Stimulated activated CD8-positive, alpha-beta memory T cell treated with anti-CD3 and anti-CD28 coated beads, Interleukin-2, amount 100 ng/mL, for 1 hour (primary cell): ENCODE results near the gene B4GALNT4.
"Not testable (repeated sequence)": the region's sequence is repeated elsewhere in the genome, so short reads cannot be mapped to it uniquely, and the experiment has no call there.

Source experiments
- DNase-seq, 2 donors: peaks; one replicate each; pipeline ENCODE4 v3.0.0-alpha.2; 2020; ENCODE audit warnings: low read depth in 2 of 2

The B4GALNT4 gene

DNA sequence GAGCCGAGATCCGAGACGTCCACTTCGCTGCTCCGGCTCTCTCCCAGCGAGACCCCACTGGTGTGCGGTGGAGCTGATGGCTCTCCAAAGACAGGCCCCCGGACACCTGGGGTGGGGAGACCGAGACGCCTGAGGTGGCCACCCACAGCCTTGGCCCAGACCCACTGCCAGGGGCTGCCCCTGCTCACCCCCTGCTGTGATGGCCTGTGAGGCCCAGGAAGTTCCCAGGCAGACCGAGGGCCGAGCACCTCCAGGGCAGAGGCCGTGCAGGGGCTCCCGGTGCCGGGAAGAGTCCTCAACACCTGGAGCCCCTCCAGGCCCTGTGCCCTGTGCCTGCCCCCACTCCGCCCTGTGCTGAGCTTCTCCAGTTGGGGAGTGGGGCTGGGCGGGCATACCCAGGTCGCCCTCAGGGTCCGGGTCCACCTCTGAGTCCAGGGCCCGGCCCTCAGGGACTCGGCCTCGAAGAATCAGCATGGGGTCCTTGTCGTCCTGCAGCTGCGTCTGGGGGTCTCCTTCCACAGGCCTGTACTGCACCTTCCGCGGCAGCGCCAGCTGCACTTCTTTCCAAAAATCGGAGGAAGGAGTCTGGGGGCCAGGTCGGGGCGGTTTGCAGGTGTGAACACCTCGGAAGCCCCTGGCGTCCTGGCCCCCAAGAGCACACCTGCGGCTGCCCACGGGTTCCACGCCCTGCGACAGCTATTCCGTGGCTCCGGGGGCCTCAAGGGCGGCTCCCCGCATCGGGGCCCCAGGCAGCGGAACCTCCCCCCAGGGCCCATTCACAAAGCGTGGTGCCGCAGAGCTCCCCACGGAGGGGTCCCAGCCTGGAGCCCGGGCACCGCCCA lies 36.9 kb downstream of the B4GALNT4 start:
- no peak for DNase-seq

- DNase-seq = peak; percentile 85 to 86
Measured at GRCh38 chr11:406796-407650, 37.7 kb downstream of the B4GALNT4 start.

DNA sequence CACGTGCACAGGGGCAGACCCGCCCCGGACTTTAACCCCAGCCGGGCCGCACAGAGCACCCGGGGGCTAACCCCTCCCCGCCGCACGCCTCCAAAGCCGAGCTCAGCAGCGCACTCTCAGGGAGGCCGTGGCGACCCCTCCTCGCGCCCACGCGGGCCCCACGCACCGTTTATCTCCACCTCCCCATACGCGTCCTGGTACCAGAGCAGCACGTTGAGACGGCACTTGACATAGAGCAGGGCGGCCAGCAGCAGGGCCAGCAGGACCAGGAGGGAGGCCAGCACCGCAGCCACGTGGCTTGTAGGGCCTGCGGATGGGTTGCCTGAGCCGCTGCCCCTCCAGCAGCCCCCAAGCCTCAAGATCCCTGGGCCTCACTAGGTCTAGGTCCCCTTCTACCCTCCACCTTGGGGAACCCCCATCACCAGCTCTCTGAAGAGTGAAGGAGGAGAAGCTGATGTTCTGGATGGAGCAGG lies 38.4 kb downstream of the B4GALNT4 start:
- no peak for DNase-seq

DNA sequence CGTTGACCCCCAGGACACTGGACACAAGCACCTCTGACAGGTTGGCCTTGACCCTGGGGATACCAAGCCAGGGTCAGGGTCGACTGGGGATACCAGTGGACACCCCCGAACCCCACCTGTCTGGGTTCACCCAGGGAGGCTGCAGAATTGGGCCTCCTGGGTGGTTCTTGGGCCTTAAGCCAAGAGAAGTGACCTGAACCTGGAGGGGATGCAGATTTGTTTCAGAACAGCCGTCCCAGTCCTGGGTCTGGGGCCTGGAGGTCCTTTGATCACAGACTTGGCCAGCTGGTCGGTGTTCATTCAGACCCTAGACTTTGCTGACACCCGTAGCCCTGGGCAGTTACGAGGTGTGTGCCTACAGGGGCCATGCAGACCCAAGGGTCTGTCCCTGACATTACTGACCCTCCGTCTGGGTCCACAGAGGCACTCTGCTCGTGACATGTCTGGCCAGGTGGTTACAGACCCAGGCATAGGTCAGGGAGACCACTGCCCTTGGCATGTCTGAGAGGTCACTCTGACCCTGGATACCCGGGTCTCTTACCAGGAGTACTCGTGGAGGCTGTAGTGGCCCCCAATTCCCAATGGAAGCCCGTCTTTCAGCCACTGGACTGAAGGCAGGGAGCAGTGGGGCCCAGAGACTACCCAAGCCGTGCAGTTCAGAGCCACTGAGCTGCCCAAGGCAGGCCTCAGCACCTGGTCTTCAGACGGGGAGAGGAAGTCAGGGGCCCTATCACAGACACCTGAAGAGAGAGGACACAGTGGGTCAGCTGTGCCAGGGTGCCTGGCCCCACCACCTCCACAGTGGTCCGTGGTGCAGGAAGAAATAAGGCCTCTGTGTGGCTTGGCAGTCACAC lies 39.1 kb downstream of the B4GALNT4 start:
- no peak for DNase-seq

DNA sequence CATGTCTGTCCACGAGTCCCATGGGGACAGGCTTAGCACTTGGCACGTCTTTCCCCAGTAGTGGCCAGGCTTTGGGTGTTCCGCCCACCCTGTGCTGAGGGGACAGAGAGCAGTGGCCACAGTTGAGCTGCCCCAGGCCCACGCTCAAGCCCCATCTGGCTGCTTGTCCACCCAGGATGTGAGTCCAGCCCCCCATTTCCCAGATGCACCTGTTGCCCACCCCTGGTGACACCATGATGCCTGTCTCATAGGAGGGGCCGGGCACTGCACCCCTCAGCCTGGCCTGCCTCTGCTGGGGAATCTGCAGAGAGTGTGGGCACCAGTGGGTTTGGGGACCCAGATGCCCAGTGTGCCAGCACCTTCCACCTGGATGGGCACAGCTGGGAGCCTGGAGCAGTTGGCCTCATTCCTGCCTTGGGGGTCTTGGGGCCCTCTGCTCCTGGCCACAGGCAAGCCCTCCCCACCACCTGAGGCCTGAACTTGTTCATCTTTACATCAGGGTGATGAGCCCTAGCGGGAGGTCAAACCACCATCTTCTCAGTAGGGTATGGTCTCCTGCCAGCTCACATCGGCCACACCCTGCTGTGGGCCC lies 39.8 kb downstream of the B4GALNT4 start:
- no peak for DNase-seq

DNA sequence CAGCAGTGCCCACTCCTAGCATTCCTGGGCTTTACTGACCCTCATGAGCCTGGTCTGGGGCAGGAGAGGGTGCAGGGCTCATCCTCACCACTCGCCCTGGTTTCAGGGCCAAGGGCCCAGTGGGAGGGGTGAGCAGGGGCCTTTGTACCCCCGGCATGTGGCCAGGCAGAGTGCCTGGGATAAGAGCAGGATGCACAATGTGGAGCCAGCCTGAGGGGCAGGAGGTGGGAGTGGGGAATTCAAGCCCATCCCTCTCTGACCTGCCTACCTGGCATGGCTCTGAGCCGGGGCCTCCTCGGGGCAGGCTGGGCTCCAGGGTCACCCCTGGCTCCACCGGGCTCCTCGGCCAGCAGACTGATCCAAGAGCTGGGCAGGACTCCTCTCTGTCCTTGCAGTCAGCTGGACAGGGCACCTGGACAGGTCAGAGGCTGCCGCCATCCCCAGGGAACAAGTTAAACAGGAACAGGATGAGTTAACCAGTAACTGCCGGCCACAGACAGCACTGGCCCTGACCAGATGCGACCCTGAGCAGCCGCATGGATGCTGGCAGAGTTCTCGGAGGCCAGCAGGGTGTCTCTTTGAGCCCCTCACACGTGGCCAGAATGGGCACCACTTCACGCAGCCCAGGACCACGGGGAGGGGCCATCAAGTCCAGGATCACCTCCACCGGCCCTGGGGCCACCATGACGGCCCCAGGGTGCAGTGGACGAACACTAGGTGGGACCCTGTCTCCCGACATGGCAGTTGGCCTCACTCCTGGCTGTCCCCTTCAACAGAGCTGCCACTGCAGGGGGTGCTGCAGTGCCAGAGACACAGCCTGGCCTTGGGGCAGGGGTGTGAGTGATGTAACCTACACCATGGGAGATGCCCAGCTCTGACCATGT lies 40.5 kb downstream of the B4GALNT4 start:
- DNase-seq = no peak

GRCh38 chr11:410711-411110 lies 41.4 kb downstream of the B4GALNT4 start:
- not testable (repeated sequence) for DNase-seq

DNA sequence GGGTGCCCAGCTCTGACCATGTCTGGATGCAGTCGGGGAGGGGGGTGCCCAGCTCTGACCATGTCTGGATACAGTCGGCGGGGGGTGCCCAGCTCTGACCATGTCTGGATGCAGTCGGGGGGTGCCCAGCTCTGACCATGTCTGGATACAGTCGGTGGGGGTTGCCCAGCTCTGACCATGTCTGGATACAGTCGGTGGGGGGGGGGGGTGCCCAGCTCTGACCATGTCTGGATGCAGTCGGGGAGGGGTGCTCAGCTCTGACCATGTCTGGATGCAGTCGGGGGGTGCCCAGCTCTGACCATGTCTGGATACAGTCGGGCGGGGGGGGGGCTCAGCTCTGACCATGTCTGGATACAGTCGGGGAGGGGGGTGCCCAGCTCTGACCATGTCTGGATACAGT lies 42.2 kb downstream of the B4GALNT4 start:
- DNase-seq = not testable (repeated sequence)

DNA sequence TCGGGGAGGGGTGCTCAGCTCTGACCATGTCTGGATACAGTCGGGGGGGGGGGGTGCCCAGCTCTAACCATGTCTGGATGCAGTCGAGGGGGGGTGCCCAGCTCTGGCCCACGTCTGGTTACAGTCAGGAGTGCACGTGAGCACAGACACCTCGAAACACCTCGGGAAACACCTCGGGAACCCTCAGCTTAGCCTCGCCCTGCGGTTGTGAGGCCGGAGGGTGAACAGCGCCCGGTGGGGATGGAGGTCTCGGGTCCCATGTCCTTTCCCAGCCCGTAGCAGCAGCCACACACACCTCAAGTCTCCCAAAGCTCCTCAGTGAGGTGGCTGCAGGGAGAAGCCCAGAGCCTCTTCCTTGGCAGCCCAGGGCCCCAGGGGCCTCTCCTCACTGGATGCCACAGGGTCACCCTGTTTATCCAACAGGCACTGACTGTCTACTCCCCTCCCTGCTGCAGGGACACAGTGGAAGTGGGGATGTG lies 43.4 kb downstream of the B4GALNT4 start:
- no peak for DNase-seq

- DNase-seq = no peak
Measured at GRCh38 chr11:413120-414081, 44.1 kb downstream of the B4GALNT4 start.

- no peak for DNase-seq
Measured at GRCh38 chr11:414318-414857, 45.1 kb downstream of the B4GALNT4 start.

DNA sequence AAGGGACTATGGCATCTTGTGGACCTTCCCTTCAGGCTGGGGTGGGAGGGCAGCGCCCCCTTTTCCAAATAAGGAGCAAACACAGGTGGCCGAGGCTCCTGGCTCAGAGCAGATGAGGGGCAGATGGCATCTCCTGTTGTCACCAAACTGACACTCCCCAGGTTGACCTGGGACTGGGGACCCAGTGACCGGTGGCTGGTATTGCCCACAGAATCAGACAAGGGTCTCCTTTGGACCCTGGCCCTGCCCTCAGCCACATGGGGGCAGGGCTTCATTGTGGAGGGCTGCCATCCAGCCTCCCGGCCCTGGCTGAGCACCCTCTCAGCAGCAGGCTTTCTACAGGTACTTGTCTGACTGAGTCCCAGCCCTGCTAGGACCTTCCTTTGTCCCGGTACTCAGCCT lies 46.3 kb downstream of the B4GALNT4 start:
- no peak for DNase-seq

DNA sequence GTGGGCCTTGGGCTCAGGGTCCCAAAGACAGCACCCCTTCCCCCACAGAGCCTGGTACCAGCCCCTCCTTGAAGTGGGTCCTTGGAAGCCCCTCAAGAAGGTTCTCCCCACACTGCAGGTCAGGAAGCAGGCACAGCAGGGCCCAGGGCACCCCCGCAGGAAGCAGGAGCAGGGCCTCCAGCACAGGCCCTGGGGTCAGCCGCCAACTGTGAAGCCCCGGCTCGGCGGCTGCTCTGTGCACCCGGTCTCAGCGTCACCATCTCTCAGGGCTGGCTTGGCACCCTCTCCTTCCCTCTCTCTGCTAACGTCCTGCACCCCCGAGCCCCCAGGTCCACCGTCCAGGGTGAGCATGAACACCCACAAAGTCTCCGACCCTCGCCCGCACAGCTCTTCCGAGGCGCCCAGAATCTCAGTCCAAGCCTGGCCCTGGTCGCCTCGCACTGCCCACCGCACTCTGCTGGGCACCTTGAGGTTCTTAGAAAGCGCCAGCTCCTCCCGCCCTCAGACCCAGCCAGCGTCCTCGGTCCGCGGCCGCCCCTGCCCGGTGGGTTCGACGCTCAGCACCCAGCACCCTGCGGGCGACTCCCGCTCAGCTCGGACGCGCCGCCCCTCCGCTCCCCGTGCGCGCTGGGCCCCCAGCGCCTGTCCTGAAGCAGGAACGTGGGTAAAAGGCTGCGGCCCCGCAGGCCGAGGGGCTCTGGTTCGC lies 46.9 kb downstream of the B4GALNT4 start:
- no peak for DNase-seq

GRCh38 chr11:416757-417621 lies 47.7 kb downstream of the B4GALNT4 start:
- DNase-seq = no peak

- no peak for DNase-seq
Measured at GRCh38 chr11:417652-418342, 48.5 kb downstream of the B4GALNT4 start.
